GM13976 (cell line): ENCODE data around the gene OR2A5.

ENCODE experiments used
- DNase-seq: peaks from one replicate; pipeline ENCODE4 v3.0.0; 2012; ENCODE audit warnings: low spot score
- in situ Hi-C: fragments of 300-500 bp; cut with MboI; formaldehyde crosslinking; loops from one replicate; pipeline ENCODE4 v1.12.0; 2022; ENCODE audit warnings: low sequenced_read_pairs, mixed read lengths, inconsistent platforms; ENCODE audit not compliant: unreplicated experiment
- TF ChIP-seq, protein P1 (sequence below): IDR thresholded peaks from 2 replicates; pipeline ENCODE4 v1.5.1; 2012; ENCODE audit warnings: borderline replicate concordance, mild to moderate bottlenecking; ENCODE audit not compliant: insufficient read depth; ENCODE audit errors: extremely low read depth, missing control alignments, control extremely low read depth

Gene OR2A5

DNA sequence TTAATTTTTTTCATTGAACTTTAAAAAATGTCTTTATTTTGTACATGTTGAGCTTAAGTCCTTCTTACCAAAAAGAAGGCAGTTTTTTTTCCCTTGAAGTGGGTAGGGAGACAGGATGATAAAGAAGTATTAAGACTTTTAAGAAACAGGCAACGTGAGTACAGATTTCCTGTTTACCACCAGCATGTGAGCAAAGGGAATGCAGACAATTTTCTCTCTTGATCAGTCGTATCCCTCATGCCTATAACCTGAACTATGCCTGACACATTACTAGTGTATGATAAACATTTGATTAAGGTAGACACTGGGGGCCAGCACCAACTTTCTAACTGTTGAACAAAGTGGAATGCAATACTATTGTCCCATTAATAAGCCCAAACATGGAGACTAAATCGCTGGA lies 51.9 kb downstream of the OR2A5 start:
- no peak for DNase-seq
- TF ChIP-seq, protein P1, sequence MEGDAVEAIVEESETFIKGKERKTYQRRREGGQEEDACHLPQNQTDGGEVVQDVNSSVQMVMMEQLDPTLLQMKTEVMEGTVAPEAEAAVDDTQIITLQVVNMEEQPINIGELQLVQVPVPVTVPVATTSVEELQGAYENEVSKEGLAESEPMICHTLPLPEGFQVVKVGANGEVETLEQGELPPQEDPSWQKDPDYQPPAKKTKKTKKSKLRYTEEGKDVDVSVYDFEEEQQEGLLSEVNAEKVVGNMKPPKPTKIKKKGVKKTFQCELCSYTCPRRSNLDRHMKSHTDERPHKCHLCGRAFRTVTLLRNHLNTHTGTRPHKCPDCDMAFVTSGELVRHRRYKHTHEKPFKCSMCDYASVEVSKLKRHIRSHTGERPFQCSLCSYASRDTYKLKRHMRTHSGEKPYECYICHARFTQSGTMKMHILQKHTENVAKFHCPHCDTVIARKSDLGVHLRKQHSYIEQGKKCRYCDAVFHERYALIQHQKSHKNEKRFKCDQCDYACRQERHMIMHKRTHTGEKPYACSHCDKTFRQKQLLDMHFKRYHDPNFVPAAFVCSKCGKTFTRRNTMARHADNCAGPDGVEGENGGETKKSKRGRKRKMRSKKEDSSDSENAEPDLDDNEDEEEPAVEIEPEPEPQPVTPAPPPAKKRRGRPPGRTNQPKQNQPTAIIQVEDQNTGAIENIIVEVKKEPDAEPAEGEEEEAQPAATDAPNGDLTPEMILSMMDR = no peak
- in situ Hi-C loops = no loop called here

DNA sequence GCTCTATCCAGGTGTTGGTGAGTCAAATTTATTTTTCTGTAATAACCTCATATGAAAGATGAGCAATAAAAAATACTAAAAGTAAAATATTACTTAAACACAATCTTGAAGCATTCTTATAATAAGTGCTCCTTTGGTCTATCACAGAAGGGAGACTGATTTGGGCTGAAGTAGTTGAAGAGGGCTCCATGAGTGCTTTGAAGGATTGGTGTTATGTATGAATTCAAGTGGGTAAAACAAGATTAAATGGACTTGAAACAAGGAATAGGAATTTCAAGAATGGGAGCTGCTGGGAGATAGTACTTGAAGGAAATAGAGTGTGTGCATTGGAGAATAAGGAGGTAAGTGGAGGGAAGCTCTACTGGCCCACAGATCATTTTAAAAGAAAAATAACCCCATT lies 53.3 kb downstream of the OR2A5 start:
- no peak for DNase-seq
- in situ Hi-C loops = no loop called here
- TF ChIP-seq, protein P1 = no peak

DNA sequence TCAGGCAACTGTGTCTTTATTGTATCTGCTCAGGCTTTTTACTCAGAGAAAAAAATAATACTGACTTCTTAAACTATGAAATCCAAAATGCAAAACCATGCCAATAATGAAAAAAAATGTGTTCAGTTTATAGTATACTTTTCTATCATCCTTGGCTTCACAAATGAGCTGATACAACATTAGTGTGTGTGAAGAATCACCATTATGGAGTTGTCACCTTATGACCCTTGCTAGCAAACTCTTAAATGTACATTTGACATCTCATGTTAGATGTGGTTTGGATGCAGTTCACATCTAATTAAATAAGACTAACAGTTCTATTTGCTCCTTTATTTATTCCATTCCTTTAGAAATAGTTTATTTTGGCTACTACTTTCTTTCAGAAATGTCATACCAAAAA lies 56.5 kb downstream of the OR2A5 start:
- no peak for DNase-seq
- TF ChIP-seq, protein P1 = no peak
- in situ Hi-C loops = no loop called here
